Eye (tissue), 1 donor: ENCODE measurements around the gene TULP3.

Experiments used
- DNase-seq: peaks from one replicate; pipeline ENCODE4 v3.0.0-alpha.2; 2015

Gene TULP3

GRCh38 chr12:2877047-2877952 is 13.4 kb upstream of the TULP3 start, which contains the start of the genes FOXM1 and RHNO1:
Gene FOXM1 (minus strand): TSS chr12:2877174. CDS start chr12:2874478, 2,696 bp downstream.
Gene RHNO1 (plus strand): TSS chr12:2877223. CDS start chr12:2885367, 8,144 bp downstream.
- peak; percentile 96 for DNase-seq

GRCh38 chr12:2877953-2878732 is 12.5 kb upstream of the TULP3 start:
- DNase-seq = peak; percentile 73

- no peak for DNase-seq
Measured at GRCh38 chr12:2879853-2880252, 10.8 kb upstream of the TULP3 start.

- DNase-seq = no peak
Measured at GRCh38 chr12:2884810-2885209, 5.9 kb upstream of the TULP3 start.

GRCh38 chr12:2886768-2887450 is 3.8 kb upstream of the TULP3 start:
- no peak for DNase-seq

GRCh38 chr12:2890001-2890387 is 697 bp upstream of the TULP3 start:
- DNase-seq = no peak

- DNase-seq = peak; percentile 87
Measured at GRCh38 chr12:2891240-2892053, 756 bp downstream of the TULP3 start.

- peak; percentile 30 for DNase-seq
Measured at GRCh38 chr12:2892246-2892645, 1.6 kb downstream of the TULP3 start.

- DNase-seq = no peak
Measured at GRCh38 chr12:2893007-2893406, 2.3 kb downstream of the TULP3 start.

- no peak for DNase-seq
Measured at GRCh38 chr12:2895051-2895451, 4.4 kb downstream of the TULP3 start.

GRCh38 chr12:2895511-2895910 is 4.8 kb downstream of the TULP3 start:
- DNase-seq = no peak

- DNase-seq = no peak
Measured at GRCh38 chr12:2897418-2897817, 6.7 kb downstream of the TULP3 start.

- no peak for DNase-seq
Measured at GRCh38 chr12:2900642-2901041, 10.0 kb downstream of the TULP3 start.

GRCh38 chr12:2902272-2902880 is 11.7 kb downstream of the TULP3 start:
- no peak for DNase-seq

- no peak for DNase-seq
Measured at GRCh38 chr12:2904260-2904659, 13.6 kb downstream of the TULP3 start.

- DNase-seq = no peak
Measured at GRCh38 chr12:2912216-2912575, 21.5 kb downstream of the TULP3 start.

GRCh38 chr12:2919249-2919648 is 28.6 kb downstream of the TULP3 start:
- no peak for DNase-seq

- DNase-seq = no peak
Measured at GRCh38 chr12:2922329-2922728, 31.6 kb downstream of the TULP3 start.

GRCh38 chr12:2923057-2923456 is 32.4 kb downstream of the TULP3 start:
- DNase-seq = no peak

- no peak for DNase-seq
Measured at GRCh38 chr12:2924019-2924418, 33.3 kb downstream of the TULP3 start.

- no peak for DNase-seq
Measured at GRCh38 chr12:2925322-2925995, 34.8 kb downstream of the TULP3 start.
